NK-92 (cell line): ENCODE measurements around the gene LMX1B.

Source experiments
- DNase-seq: peaks from one replicate; lab custom pipeline; 2025; ENCODE audit not compliant: unreplicated experiment; lab: John Stamatoyannopoulos, UW

The LMX1B gene

GRCh38 chr9:126734877-126735276 is 121.1 kb downstream of the LMX1B start:
- DNase-seq: no peak

GRCh38 chr9:126735482-126735881 is 121.8 kb downstream of the LMX1B start:
- DNase-seq: no peak

- no peak for DNase-seq
Measured at GRCh38 chr9:126738553-126738952, 124.8 kb downstream of the LMX1B start.

GRCh38 chr9:126743041-126743440 is 129.3 kb downstream of the LMX1B start:
- DNase-seq: no peak

GRCh38 chr9:126745574-126746411 is 132.1 kb downstream of the LMX1B start:
- no peak for DNase-seq
